GDM1 (cell line): ENCODE results near the gene ZFAND3.
"Not testable (repeated sequence)": the region's sequence is repeated elsewhere in the genome, so short reads cannot be mapped to it uniquely, and the experiment has no call there.

ENCODE experiments used
- DNase-seq: peaks from one replicate; lab custom pipeline; 2025; lab: John Stamatoyannopoulos, UW

ZFAND3 gene

GRCh38 chr6:37865504-37865903 lies 46.0 kb downstream of the ZFAND3 start:
- DNase-seq = no peak

GRCh38 chr6:37866590-37867507 lies 47.3 kb downstream of the ZFAND3 start:
- no peak for DNase-seq

DNA sequence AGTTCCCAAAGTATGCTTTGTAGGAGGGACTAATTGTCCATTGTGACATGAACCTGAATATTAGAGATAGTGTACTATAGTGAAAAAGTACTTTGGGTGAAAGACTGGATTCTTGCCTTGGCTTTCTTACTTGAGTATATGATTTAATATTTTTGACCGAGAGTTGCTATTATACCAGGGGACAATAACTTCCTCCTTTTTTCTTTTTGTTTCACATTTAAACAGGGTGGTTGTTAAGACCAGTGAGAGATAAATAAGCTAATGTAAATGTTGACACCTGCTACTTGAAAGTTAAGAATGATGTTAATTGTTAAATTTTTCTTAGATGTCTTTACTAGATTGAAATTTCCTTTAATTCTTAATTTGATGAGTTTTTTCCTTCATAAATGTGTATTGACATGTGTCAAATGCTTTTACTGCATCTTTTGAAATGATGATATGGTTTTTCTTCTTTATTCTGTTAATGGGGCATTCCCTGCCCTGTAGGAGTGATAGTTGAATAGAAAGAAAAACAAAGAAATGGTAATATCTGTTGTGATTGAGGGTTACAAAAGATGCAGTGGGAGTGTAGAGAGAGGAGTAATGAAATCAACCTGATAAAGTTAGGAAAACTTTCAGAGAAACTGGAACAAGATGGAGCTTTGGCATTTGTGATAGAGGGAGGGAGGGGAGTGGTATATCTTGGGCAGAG lies 48.4 kb downstream of the ZFAND3 start:
- DNase-seq = no peak

DNA sequence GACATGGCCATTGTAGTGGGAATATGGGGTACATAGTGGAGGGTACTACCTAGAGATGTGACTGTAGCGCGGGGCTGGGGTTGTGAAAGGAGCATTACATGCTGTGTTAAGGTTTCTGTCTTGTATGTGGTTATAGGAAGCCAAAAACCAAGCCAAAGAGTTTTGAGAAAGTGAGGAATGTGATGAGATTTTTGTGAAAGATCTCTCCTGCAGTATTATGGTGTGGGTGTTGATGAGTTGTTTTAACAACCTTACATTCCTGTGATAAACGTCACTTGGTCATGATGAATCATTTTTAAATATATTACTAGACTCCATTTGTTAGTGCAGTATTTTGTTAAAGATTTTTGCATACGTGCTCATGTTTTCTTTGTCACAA lies 48.9 kb downstream of the ZFAND3 start:
- DNase-seq = no peak

DNA sequence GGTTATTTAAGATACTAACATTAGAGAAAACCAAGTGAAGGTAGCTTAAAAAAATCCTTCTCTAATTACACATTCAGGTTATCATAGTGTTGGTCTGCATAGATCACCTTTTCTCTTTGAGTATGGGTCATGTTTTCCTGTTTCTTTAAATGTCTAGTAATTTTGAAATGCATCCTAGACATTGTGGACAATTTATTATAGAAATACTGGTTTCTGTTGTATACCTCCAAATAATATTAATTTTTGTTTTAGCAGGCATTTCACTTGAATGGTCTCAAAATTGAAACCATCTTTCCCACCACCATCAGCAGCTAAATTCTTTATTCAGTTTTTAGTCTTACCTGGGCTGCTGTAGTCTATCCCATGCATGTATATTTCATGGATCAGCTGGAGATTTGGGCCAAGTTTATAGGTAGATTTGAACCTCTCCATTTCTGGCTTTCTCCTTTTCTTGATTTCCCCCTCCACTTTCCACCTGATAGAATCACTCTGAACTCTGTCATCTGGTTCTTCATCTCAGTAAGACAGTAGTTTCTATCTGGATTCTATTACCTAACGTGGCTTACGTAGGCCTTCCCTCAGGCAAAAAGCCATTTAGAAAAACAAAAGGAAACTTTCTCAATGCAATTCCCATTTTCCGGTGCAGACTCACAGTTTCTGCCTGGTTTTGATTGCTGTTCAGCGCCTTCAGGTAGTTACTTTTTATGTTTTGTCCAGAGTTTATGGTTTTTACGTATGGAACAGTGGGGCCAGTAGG lies 52.3 kb downstream of the ZFAND3 start:
- no peak for DNase-seq

DNA sequence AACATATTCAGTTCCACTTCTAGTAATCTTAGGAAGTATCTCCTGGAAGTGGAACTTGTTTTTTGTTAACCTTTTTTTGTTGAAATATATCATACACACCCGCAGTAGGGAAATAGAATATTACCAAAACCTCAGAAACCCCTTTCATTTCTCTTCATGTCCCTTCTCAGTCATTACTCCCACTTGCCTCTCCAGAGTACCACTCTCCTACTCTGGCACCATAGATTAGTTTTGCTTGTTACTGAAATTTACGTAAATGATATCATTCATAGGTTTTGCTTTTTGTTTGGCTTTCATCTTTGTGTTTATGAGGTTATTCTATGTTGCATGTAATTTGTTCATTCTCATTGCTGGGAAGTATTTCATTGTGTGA lies 52.8 kb downstream of the ZFAND3 start:
- DNase-seq = no peak

DNA sequence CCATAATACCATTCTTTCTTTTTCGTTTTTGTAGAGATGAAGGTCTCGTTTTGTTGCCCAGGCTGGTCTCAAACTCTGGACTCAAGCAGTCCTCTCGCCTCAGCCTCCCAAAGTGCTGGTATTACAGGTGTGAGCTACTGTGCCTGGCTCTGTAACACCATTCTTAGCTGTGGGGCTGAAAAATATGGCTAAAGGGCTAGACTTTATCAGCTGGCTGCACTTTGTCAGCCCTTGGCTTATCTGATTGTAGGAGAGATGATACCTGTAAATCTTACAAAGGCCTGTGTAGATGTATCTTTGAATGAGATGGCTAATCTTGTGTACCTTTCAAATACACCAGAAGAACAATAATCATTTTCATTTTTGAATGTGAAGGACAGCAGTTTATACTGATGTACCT lies 55.2 kb downstream of the ZFAND3 start:
- no peak for DNase-seq

DNA sequence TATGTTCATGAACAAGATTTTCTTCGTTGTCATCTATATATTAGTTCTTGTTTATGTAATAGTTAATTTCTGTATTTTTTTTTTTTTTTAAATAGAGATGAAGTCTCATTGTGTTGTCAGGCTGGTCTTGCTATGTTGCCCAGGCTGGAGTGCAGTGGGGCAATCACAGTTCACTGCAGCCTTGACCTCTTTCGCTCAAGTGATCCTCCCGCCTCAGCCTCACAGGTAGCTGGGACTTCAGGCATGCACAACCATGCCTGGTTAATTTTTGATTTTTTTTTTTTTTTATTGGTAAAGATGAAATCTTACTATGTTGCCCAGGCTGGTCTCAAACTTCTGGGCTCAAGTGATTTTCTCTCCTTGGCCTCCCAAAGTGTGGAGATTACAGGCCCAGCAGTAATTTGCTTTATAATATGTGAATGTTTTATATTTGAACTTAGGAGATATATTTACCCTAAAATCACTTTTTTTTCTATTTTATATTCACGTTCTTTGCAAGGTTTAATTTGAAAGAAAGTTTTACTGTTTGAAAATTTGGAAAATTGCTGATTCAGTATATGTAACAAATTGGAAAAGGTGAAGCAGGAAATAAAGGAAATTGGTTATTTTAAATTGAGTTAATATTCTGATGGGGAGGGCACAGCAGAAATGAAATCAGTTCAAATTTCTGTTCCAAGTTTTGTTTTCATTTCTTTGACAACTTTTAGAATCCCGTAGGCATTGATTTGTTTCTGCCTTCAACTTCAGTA lies 56.2 kb downstream of the ZFAND3 start:
- no peak for DNase-seq

DNA sequence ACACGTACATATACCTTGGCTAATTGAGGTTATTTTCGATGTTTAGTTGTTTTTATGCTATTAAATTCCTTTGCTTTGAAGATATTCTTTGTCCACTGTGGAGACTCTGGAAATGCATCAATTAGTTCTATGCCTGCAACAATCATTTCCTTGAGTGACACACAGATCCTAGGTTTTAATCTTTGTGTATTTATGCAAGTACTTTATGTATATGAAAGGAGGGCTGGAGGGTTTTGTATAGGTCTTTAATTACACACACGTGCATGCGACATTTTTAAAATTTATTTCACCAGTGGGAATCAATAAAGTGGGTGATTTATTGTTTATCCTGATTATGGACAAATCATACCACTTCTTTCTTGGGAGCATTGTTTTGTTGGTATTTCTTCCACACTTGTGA lies 57.3 kb downstream of the ZFAND3 start:
- no peak for DNase-seq

GRCh38 chr6:37877373-37878149 lies 58.0 kb downstream of the ZFAND3 start:
- DNase-seq = no peak

DNA sequence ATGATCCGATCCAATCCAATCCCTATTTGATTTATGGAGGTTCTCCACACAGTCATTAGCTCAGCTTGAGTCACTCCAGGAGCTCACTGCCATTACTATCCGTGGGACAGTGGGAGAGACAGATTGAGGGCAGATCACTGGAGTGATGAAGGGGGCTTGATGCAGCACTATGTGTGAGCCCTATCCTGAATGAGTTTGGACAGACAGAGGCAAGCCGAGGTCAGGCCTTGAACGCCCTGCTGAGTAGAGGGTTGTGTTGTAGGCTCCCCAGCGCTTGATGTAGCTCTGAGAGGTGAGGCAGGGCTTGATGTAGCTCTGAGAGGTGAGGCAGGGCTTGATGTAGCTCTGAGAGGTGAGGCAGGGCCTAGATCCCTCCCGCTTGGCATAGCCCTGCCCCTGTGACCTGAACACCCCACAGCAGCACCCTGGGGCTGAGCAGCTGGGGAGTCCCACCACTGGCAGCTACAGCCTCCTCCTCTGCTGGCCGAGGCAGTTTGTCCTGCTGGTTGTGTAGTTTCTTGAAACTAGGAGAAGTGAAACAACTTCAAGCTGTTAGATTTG lies 58.7 kb downstream of the ZFAND3 start:
- DNase-seq = no peak

DNA sequence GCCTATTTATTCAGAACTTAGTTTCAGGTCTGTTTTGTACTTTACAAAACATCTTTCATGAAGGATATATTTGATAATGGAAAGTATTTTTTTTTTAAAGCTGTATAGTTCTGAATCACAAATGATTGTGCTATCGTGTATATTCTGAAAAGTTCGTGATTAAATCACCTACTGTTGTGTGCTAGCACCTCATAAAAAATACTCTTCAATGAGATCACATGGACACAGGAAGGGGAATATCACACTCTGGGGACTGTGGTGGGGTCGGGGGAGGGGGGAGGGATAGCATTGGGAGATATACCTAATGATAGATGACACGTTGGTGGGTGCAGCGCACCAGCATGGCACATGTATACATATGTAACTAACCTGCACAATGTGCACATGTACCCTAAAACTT lies 61.1 kb downstream of the ZFAND3 start:
- not testable (repeated sequence) for DNase-seq

- DNase-seq = no peak
Observed at GRCh38 chr6:37882292-37882691, 62.8 kb downstream of the ZFAND3 start.

DNA sequence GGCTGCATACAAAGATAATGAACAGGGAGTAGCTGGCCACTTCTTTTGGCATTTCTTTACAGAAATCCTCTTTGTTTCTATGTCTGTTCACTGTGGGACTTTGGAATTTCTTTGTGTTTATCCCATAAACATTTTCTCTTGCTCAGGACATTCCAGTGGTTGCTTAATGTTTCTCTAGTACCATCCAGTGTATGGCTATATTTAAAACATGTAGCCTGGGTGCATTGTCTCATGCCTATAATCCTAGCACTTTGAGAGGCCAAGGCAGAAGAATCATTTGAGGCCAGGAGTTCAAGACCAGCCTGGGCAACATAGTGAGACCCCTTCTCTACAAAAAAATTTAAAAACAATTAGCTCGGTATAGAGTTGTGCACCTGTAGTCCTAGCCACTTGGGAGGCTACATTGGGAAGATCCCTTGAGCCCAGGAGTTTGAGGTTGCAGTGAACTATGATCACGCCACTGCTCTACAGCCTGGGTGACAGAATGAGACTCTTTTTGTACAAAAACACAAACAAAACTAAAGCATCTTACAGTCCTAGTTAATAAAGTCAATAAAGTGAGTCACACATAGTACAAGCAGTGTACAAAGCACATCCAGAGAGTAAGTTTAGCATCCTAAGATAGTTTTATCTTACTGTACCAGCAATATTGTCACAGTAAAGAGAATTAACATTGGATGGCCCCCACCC lies 63.3 kb downstream of the ZFAND3 start:
- no peak for DNase-seq

GRCh38 chr6:37884548-37884947 lies 65.0 kb downstream of the ZFAND3 start:
- DNase-seq = no peak

GRCh38 chr6:37889051-37889450 lies 69.5 kb downstream of the ZFAND3 start:
- DNase-seq = no peak

DNA sequence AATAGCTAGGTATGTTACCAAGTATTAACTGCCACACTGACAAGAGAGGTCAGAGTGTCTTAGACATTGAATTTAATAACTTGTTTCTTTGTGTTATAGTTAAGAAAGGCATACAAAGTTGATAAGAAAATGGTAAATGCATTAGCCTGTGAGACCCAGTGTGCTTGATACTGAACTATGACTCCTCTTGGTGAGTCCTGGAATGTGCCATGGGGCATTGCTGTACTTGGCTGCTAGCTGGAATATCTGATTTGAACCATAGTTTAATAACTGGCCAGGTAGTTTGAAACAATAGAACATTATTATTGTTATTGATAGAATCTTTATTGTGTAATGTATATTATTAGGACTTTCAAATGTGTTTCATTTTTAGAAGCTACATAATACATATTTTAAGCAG lies 70.0 kb downstream of the ZFAND3 start:
- DNase-seq = no peak

GRCh38 chr6:37891072-37891471 lies 71.5 kb downstream of the ZFAND3 start:
- no peak for DNase-seq

DNA sequence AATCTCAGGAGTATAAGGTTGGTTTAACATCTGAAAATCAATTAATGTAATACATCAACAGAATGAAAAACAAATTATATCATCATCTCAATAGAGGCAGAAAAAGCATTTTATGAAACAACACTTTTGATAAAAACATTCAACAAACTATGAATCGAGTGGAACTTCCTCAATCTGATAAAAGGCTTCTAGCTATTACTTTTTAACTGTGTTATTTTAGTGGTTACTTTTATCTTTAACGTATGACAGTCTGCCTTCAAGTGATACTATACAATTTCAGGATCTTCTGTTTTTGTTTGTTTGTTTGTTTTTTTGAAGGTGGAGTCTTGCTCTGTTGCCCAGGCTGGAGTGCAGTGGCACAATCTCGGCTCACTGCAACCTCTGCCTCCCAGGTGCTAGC lies 73.7 kb downstream of the ZFAND3 start:
- no peak for DNase-seq

DNA sequence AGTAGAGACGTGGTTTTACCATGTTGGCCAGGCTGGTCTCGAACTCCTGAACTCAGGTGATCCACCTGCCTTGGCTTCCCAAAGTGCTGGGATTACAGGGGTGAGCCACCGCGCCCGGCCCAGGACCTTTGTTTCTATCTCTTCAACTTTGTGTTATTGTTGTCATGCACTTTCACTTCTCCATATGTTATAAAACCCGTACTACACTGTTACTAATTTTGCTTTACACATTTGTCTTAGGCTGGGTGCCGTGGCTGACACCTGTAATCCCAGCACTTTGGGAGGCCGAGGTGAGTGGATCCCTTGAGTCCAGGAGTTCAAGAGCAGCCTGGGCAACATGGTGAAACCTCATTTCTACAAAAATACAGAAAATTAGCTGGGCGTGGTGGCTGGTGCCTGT lies 74.2 kb downstream of the ZFAND3 start:
- not testable (repeated sequence) for DNase-seq
